Skin epidermis (tissue), 12 donors: ENCODE data around the gene SERPINH1.

Experiments
- H3K27ac ChIP-seq, 21 experiments: fragments of 200-600 bp; sonication (generic) in 11 of 21; one replicate each; pipeline ENCODE4 v1.5.0; 2020; ENCODE audit warnings: mild to moderate bottlenecking in 3 of 21, inconsistent platforms in 2 of 21, moderate library complexity in 2 of 21
- H3K4me3 ChIP-seq, 7 experiments: fragments of 200-600 bp; sonication (generic) in 2 of 7; one replicate each; pipeline ENCODE4 v1.5.0; 2020; ENCODE audit warnings: inconsistent platforms in 2 of 7, mild to moderate bottlenecking in 2 of 7, moderate library complexity in 1 of 7

SERPINH1 gene

GRCh38 chr11:75553889-75554257, 8.2 kb upstream of the SERPINH1 start:
- H3K4me3 ChIP-seq = no peak overlapping the region

GRCh38 chr11:75554258-75555022, 7.6 kb upstream of the SERPINH1 start:
- Histone ChIP-seq H3K4me3 (no peak overlapping the region), H3K27ac (peak overlapping the region in 17 of 21 experiments; percentile 10 to 84 (median 63))

More at GRCh38 chr11:75553889-75554257, 8.2 kb upstream of the SERPINH1 start:
- peak overlapping the region in 11 of 21 experiments; percentile 3 to 78 (median 45) for H3K27ac ChIP-seq

GRCh38 chr11:75555079-75555811, 6.8 kb upstream of the SERPINH1 start:
- H3K27ac ChIP-seq = peak overlapping the region in 18 of 21 experiments; percentile 5 to 84 (median 62)
- H3K4me3 ChIP-seq = no peak overlapping the region

- Histone ChIP-seq H3K27ac (peak overlapping the region in 3 of 21 experiments; percentile 58 to 86 (median 84)), H3K4me3 (no peak overlapping the region)
These were observed 5.8 kb upstream of the SERPINH1 start for GRCh38 chr11:75556275-75556674.

- Histone ChIP-seq H3K27ac (peak overlapping the region in 20 of 21 experiments; percentile 43 to 99 (median 82)), H3K4me3 (no peak overlapping the region)
These were observed 4.2 kb upstream of the SERPINH1 start for GRCh38 chr11:75557666-75558494.

GRCh38 chr11:75558939-75559843, 2.9 kb upstream of the SERPINH1 start:
- peak overlapping the region in 1 of 7 experiments; percentile 16 for H3K4me3 ChIP-seq
- peak overlapping the region in 20 of 21 experiments; percentile 43 to 99 (median 82) for H3K27ac ChIP-seq

GRCh38 chr11:75560644-75561043, 1.4 kb upstream of the SERPINH1 start:
- H3K27ac ChIP-seq = peak overlapping the region in 10 of 21 experiments; percentile 43 to 99 (median 84)

GRCh38 chr11:75561426-75562047, 516 bp upstream of the SERPINH1 start:
- peak overlapping the region; percentile 55 to 98 (median 85) for H3K4me3 ChIP-seq
- H3K27ac ChIP-seq = peak overlapping the region in 20 of 21 experiments; percentile 83 to 100 (median 97)

More at GRCh38 chr11:75560644-75561043, 1.4 kb upstream of the SERPINH1 start:
- no peak overlapping the region for H3K4me3 ChIP-seq

- peak overlapping the region; percentile 55 to 98 (median 85) for H3K4me3 ChIP-seq
- peak overlapping the region; percentile 77 to 100 (median 97) for H3K27ac ChIP-seq
These were observed 907 bp downstream of the SERPINH1 start for GRCh38 chr11:75562836-75563484.

GRCh38 chr11:75563501-75563977, 1.5 kb downstream of the SERPINH1 start:
- Histone ChIP-seq H3K4me3 (peak overlapping the region; percentile 55 to 98 (median 85)), H3K27ac (peak overlapping the region in 20 of 21 experiments; percentile 77 to 100 (median 97))

GRCh38 chr11:75563978-75564552, 2.0 kb downstream of the SERPINH1 start:
- H3K4me3 ChIP-seq = peak overlapping the region; percentile 55 to 98 (median 85)
- peak overlapping the region; percentile 0 to 100 (median 97) for H3K27ac ChIP-seq

- peak overlapping the region in 5 of 7 experiments; percentile 55 to 98 (median 87) for H3K4me3 ChIP-seq
- H3K27ac ChIP-seq = peak overlapping the region in 19 of 21 experiments; percentile 3 to 100 (median 97)
These were observed 3.3 kb downstream of the SERPINH1 start for GRCh38 chr11:75565221-75565814.

GRCh38 chr11:75565916-75566762, 4.1 kb downstream of the SERPINH1 start:
- H3K27ac ChIP-seq = peak overlapping the region in 14 of 21 experiments; percentile 0 to 99 (median 45)
- no peak overlapping the region for H3K4me3 ChIP-seq

- Histone ChIP-seq H3K27ac (no peak overlapping the region), H3K4me3 (no peak overlapping the region)
These were observed 4.8 kb downstream of the SERPINH1 start for GRCh38 chr11:75566763-75567279.

GRCh38 chr11:75567971-75568370, 5.9 kb downstream of the SERPINH1 start:
- H3K4me3 ChIP-seq = no peak overlapping the region
- peak overlapping the region in 1 of 21 experiments; percentile 52 for H3K27ac ChIP-seq
